Skeletal muscle tissue (tissue), 4 donors: ENCODE results near the gene FAM3C. TPM values are rescaled to one million over a fixed set of nuclear protein-coding genes. Genes with fewer than 3 reads are reported as not detected.
"Not testable (repeated sequence)": the region's sequence is repeated elsewhere in the genome, so short reads cannot be mapped to it uniquely, and the experiment has no call there.

Source experiments
- H3K27ac ChIP-seq: one replicate; pipeline ENCODE4 v1.7.0; 2013; ENCODE audit warnings: mild to moderate bottlenecking, low read depth, low read length, inconsistent platforms
- H3K27me3 ChIP-seq, 3 donors: one replicate each; pipeline ENCODE4 v1.7.0; 2013; ENCODE audit warnings: low read length in 3 of 3; ENCODE audit not compliant: control insufficient read depth in 3 of 3, insufficient read depth in 3 of 3
- H3K36me3 ChIP-seq, 3 donors: one replicate each; pipeline ENCODE4 v1.7.0; 2013; ENCODE audit warnings: low read length in 3 of 3; ENCODE audit not compliant: control insufficient read depth in 3 of 3, insufficient read depth in 3 of 3
- H3K4me1 ChIP-seq, 3 donors: one replicate each; pipeline ENCODE4 v1.7.0; 2013; ENCODE audit warnings: low read length in 3 of 3, mild to moderate bottlenecking in 3 of 3; ENCODE audit not compliant: control insufficient read depth in 3 of 3, insufficient read depth in 3 of 3
- H3K4me3 ChIP-seq, 3 donors: one replicate each; pipeline ENCODE4 v1.7.0; 2013; ENCODE audit warnings: low read length in 3 of 3
- H3K9ac ChIP-seq, 3 donors: one replicate each; pipeline ENCODE4 v1.7.0; 2013; ENCODE audit warnings: low read length in 3 of 3, mild to moderate bottlenecking in 3 of 3, moderate library complexity in 2 of 3, low read depth in 1 of 3
- H3K9me3 ChIP-seq, 3 donors: one replicate each; pipeline ENCODE4 v1.7.0; 2013; ENCODE audit warnings: low read length in 3 of 3; ENCODE audit not compliant: control insufficient read depth in 3 of 3
- total RNA-seq: library from RNA; depleted of rRNA; stranded (reverse); fragments of >200 nt; gene quantifications from one replicate; pipeline ENCODE4 v1.2.3, GENCODE V29; 2014
- donor health status: Osteomylitis.

Gene FAM3C
- total RNA-seq, 1 donor from 2014 or later: 51.1 TPM

DNA sequence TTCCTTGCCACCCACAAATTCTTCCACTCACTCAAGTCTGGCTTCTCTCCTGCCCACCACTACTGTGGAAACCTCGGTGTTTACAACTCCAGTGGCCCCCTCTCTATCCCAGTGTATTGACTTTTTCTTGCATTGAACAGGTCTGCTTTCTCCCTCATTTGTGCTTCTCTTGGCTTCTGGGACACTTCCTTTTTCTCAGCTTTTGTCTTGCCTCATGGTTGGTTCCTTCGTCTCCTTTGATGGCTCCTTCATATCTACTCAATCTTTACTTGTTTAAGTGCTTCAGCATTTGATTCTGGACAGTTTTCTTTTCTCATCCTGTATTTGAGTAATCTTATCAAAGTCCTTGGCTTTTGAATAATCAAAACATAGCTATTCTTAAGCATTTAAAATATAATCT lies 35.9 kb upstream of the FAM3C start:
- H3K36me3 ChIP-seq: no peaks in the 10 kb centered on the region
- no peaks in the 10 kb centered on the region for H3K27me3 ChIP-seq
- no peaks in the 10 kb centered on the region for H3K9me3 ChIP-seq
- no peak overlapping the region for H3K27ac ChIP-seq
- H3K4me1 ChIP-seq: no peaks in the 10 kb centered on the region
- H3K4me3 ChIP-seq: no peak overlapping the region
- no peak overlapping the region for H3K9ac ChIP-seq

DNA sequence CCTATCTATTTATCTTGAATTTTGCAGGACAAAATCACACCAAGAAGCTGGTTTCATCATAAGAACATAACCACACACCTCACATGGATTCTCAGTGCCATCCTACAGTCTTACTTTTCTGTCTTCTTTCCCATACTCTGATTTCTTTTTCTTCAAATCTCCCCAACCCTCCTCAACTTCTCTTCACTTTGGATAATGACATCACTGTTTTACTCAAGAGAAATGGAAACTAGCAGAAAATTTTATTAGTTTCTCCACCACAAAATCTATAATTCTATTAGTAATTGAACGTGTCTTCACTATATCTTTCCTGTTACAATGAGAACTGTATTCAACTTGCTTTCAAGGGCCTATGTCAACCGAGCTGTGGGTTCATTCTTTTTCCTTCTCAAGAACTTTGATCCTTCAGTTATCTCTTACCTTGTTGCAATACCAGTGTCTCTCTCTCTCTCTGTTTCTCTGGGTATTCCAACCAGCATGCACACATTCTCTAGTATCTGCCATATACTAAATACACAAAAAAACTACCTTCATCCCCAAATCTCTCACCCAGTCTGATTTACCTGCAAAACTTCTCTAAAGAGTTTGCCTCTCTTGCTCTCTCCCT lies 35.4 kb upstream of the FAM3C start:
- H3K9ac ChIP-seq: no peak overlapping the region
- H3K4me3 ChIP-seq: no peak overlapping the region
- no peaks in the 10 kb centered on the region for H3K4me1 ChIP-seq
- H3K27me3 ChIP-seq: no peaks in the 10 kb centered on the region
- no peaks in the 10 kb centered on the region for H3K36me3 ChIP-seq
- H3K27ac ChIP-seq: no peak overlapping the region
- H3K9me3 ChIP-seq: no peaks in the 10 kb centered on the region

DNA sequence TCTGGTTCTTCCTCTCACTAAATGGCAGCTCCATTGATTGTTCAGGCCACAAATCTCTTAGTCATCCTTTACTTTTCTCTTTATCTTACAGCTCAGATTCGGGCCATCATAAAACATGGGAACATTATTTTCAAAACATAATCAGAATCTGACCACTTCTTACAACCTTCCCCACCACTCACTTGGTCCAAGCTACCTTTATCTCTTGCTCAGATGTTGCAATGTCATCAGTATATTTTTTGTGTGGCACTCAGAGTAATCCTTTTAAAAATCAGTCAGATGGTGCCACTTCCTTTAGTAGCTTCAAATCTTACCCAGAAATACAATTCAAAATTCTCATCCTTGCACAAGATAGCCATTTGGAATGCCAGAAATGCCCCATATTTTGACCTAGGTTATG lies 34.5 kb upstream of the FAM3C start:
- Histone ChIP-seq H3K9me3 (no peaks in the 10 kb centered on the region), H3K4me1 (no peaks in the 10 kb centered on the region), H3K9ac (no peak overlapping the region), H3K36me3 (no peaks in the 10 kb centered on the region), H3K27ac (no peak overlapping the region), H3K4me3 (no peak overlapping the region), H3K27me3 (no peaks in the 10 kb centered on the region)

DNA sequence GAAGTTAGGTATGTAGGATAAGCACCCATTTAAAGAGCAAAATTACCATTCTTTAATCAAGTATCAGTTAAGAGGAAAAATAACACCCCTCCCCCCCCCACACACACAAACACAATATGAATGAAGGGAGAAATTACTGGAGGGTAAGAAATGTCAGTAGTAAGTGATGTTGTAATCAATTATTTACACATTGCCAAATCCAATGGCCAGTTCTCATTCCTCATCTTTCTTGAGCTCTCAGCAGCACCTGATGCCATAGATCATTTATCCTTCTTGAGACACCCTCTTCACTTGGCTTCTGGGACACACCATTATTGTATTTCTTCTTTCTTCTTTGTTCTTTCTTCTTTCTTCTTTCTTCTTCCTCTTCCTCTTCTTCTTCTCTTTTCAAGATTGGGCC lies 33.7 kb upstream of the FAM3C start:
- H3K9ac ChIP-seq: no peak overlapping the region

DNA sequence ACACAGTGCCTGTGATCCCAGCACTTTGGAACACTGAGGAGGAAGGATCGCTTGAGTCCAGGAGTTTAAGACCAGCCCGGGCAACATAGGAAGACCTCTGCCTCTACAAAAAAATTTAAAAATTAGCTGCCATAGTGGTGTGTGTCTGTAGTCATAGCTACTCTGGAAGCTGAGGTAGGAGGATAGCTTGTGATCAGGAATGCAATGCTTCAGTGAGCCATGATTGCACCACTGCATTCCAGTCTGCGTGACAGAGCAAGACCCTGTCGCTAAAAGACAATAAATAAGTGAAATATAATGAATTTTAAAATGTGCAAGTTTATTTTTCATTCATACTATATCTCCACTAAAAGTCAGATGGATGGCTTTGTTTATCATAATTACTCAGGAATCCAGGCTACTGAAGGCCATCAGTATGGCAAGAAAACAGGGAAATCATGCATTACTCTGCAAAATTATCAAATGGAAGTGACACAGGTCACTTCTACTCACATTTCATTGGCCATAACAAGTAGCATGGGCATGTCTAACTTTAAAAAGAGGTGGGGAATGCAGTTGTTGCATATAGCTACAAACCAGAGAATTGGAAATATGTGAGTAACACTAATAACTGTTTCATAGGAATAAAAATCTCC lies 32.9 kb upstream of the FAM3C start:
- H3K4me1 ChIP-seq: no peaks in the 10 kb centered on the region
- no peak overlapping the region for H3K4me3 ChIP-seq
- H3K9me3 ChIP-seq: no peaks in the 10 kb centered on the region
- H3K27me3 ChIP-seq: no peaks in the 10 kb centered on the region
- H3K36me3 ChIP-seq: no peaks in the 10 kb centered on the region
- no peak overlapping the region for H3K9ac ChIP-seq
- H3K27ac ChIP-seq: no peak overlapping the region

More for the DNA sequence above, 33.7 kb upstream of the FAM3C start:
- Histone ChIP-seq H3K27me3 (no peaks in the 10 kb centered on the region), H3K27ac (no peak overlapping the region), H3K4me3 (no peak overlapping the region), H3K9me3 (no peaks in the 10 kb centered on the region), H3K36me3 (no peaks in the 10 kb centered on the region), H3K4me1 (no peaks in the 10 kb centered on the region)

DNA sequence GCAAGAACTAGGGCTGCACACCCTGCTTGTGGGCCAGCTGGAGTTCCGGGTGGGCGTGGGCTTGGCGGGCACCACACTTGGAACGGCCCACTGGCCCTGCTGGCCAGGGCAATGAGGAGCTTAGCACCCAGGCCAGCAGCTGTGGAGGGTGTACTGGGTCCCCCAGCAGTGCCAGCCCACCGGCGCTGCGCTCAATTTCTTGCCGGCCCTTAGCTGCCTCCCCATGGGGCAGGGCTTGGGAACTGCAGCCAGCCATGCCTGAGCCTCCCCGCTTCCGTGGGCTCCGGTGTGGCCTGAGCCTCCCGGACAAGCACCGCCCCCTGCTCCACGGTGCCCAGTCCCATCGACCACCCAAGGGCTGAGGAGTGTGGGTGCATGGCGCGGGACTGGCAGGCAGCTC lies 25.6 kb upstream of the FAM3C start:
- not testable (repeated sequence) for H3K9me3 ChIP-seq, H3K27ac ChIP-seq, H3K4me1 ChIP-seq, H3K27me3 ChIP-seq, H3K9ac ChIP-seq, H3K36me3 ChIP-seq, H3K4me3 ChIP-seq

DNA sequence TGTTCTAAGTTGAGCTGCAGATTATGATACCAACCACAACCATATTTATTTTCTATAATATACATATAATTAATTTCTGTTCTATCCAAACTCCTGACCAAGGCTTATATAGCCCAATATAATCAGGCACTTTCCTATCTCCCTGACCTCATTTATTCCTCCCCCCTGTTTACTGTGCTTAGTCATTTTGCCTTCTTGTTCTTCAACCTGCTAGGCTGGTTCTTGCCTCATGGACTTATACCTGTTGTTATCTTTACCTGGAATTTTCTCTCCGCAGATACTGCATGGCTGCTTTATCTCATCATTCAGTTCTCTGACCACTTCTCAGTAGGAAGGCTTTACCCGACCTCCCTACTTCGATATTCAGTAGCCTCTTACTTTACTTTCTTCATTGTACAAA lies 24.9 kb upstream of the FAM3C start:
- no peak overlapping the region for H3K27ac ChIP-seq
- H3K4me1 ChIP-seq: no peaks in the 10 kb centered on the region
- H3K36me3 ChIP-seq: no peaks in the 10 kb centered on the region
- H3K4me3 ChIP-seq: no peak overlapping the region
- H3K27me3 ChIP-seq: no peaks in the 10 kb centered on the region
- H3K9me3 ChIP-seq: no peaks in the 10 kb centered on the region
- no peak overlapping the region for H3K9ac ChIP-seq

DNA sequence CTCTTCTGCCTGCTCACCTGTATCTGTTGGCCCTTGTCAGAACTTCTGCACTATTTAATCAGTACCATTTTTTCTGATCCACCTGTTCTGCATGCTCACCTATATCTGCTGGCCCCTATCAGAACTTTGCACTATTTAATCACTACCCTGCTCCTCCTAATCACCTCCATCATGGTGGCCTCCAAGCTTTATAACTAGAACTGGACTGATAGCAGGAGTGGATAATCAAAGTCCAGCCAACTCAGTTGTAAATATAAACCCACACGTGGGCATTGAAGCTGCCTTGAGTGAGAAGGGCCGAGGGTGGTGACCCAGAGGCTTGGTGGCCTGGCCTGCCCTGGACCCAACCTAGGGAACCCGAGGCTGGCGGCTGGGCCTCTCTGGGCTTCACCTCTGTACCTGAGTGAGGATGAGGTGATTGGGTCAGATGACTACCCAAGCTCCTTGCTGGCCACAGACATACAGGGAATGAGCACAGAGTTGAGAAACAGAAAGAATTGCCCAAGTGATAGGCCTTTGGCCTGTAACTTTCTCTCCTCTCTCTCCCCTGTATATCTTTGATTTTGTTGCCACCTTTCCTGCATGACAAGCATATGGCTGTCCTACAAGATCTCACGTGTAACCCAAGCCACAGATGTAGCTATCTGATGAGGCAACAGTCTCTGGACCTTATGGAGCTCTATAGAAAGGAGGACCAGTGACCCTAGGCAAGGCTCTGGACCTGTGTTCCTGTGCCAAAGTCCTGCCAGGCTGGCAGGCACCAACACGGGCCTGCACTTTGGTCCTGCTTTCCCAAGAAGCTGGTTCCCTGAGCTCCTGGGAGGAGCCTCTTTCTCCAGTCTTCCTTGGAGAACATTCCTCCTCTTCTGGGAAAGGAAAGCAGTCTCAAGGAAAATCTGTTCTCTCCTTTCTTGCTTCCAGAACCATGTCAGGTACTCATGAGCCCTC lies 23.4 kb upstream of the FAM3C start:
- Histone ChIP-seq H3K4me3 (no peak overlapping the region), H3K9me3 (no peaks in the 10 kb centered on the region), H3K27me3 (no peaks in the 10 kb centered on the region), H3K4me1 (no peaks in the 10 kb centered on the region), H3K36me3 (no peaks in the 10 kb centered on the region), H3K9ac (no peak overlapping the region), H3K27ac (no peak overlapping the region)

DNA sequence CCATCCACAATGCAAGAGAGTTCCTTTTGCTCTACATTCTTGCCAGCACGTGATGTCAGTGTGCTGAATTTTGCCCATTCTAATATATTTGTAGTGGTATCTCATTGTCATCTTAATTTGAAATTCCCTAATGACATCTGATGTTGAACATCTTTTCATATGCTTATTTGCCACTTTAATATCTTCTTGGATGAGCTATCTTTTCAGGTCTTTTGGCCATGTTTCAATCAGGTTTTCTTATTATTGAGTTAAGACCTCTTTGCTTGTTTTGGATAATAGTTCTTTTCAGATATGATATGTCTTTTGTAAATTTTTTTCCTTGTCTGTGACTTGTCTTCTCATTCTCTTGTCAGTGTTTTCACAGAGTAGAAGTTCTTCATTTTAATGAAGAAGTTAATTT lies 20.4 kb upstream of the FAM3C start:
- no peaks in the 10 kb centered on the region for H3K9me3 ChIP-seq
- no peaks in the 10 kb centered on the region for H3K4me1 ChIP-seq
- no peaks in the 10 kb centered on the region for H3K27me3 ChIP-seq
- no peak overlapping the region for H3K9ac ChIP-seq
- no peak overlapping the region for H3K4me3 ChIP-seq
- no peaks in the 10 kb centered on the region for H3K36me3 ChIP-seq
- H3K27ac ChIP-seq: no peak overlapping the region

DNA sequence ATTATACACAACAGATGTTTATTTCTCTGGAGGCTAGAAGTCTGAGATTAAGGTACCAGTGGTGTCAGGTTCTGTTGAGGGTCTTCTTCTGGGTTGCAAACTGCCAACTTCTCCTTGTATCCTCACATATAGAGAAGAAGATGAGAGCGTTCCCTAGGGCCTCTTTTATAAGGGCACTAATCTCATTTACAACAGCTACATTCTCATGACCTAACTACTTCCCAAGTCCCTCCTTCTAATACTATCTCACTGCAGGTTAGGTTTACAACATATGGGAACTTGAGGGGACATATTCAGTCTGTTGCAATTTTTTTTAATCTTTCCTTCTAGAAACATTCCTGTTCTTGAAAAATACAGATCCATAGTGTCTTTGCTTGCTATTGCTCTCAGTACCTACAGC lies 18.3 kb upstream of the FAM3C start:
- H3K27ac ChIP-seq: no peak overlapping the region

More for the DNA sequence above, 18.3 kb upstream of the FAM3C start:
- H3K27me3 ChIP-seq: no peaks in the 10 kb centered on the region
- H3K4me1 ChIP-seq: no peaks in the 10 kb centered on the region
- no peaks in the 10 kb centered on the region for H3K9me3 ChIP-seq
- no peak overlapping the region for H3K4me3 ChIP-seq
- H3K9ac ChIP-seq: no peak overlapping the region
- H3K36me3 ChIP-seq: no peaks in the 10 kb centered on the region
